GM12878 (cell line): ENCODE measurements around the gene PTPRF. TPM values are rescaled to one million over a fixed set of nuclear protein-coding genes. Genes with fewer than 3 reads are reported as not detected.

Experiments
- ASH2L ChIP-seq: fragments of 300-600, 200-600 bp; sonication (generic); IDR thresholded peaks from 2 replicates; pipeline ENCODE4 v1.6.1; 2017; ENCODE audit warnings: low read depth, mild to moderate bottlenecking, borderline replicate concordance
- CBFB ChIP-seq: IDR thresholded peaks from 2 replicates; pipeline ENCODE4 v1.6.1; 2016; ENCODE audit warnings: antibody characterized with exemption, low read depth
- FOXK2 ChIP-seq: fragments of 450-650 bp; IDR thresholded peaks from 2 replicates; pipeline ENCODE4 v1.6.1; 2017; ENCODE audit warnings: mild to moderate bottlenecking, moderate library complexity
- KLF5 ChIP-seq: fragments of 450-650 bp; IDR thresholded peaks from 2 replicates; pipeline ENCODE4 v1.6.1; 2014; ENCODE audit warnings: mild to moderate bottlenecking; ENCODE audit not compliant: partially characterized antibody
- MEF2A ChIP-seq: IDR thresholded peaks from 2 replicates; pipeline ENCODE4 v1.6.1; 2011; ENCODE audit warnings: low read depth, mild to moderate bottlenecking, low read length, moderate library complexity; ENCODE audit not compliant: insufficient read depth
- NFYB ChIP-seq: IDR thresholded peaks from 2 replicates; pipeline ENCODE4 v1.6.1; 2011; ENCODE audit warnings: low read depth, mild to moderate bottlenecking, low read length, improper control_type of control experiment, moderate library complexity; ENCODE audit not compliant: insufficient read depth
- NRF1 ChIP-seq: conservative IDR thresholded peaks from 2 replicates; pipeline ENCODE4 v1.6.1; 2011; ENCODE audit warnings: mild to moderate bottlenecking, low read depth, low read length, improper control_type of control experiment
- POLR2AphosphoS2 ChIP-seq: IDR thresholded peaks from 2 replicates; pipeline ENCODE4 v1.6.1; 2011; ENCODE audit warnings: low read depth, mild to moderate bottlenecking, low read length, improper control_type of control experiment, moderate library complexity
- POLR2AphosphoS5 ChIP-seq: IDR thresholded peaks from 2 replicates; pipeline ENCODE4 v1.6.1; 2011; ENCODE audit warnings: mild to moderate bottlenecking, low read length, inconsistent platforms
- YBX1 ChIP-seq: fragments of 450-650 bp; IDR thresholded peaks from 2 replicates; pipeline ENCODE4 v1.6.1; 2016; ENCODE audit warnings: antibody characterized with exemption
- ZNF217 ChIP-seq: fragments of 450-650 bp; IDR thresholded peaks from 2 replicates; pipeline ENCODE4 v1.6.1; 2017; ENCODE audit warnings: antibody characterized with exemption, mild to moderate bottlenecking
- polyA plus RNA-seq, 11 experiments: library from polyadenylated mRNA; depleted of rRNA in 4 of 11; unstranded in 6 of 11; stranded (reverse) in 5 of 11; fragments of >200 nt; fragmentation: Nextera tagmentation in 4 of 11; fragmentation: Illumina TruSeq in 1 of 11; extraction: Ambion mirVana in 4 of 11; extraction: Trizol in 1 of 11; gene quantifications; 1 replicate in 1 of 11; 2 replicates in 10 of 11; pipeline versions ENCODE4 v1.2.1 to v1.2.3, GENCODE V29; 2011 to 2016; ENCODE audit warnings: inconsistent platforms in 2 of 11, missing spikeins in 2 of 11, low read depth in 1 of 11
- total RNA-seq, 4 experiments: library from RNA; depleted of rRNA in 3 of 4; stranded (reverse); fragments of >200 nt in 3 of 4; fragmentation: Illumina TruSeq in 1 of 4; extraction: Trizol in 1 of 4; gene quantifications; 2 replicates each; pipeline versions ENCODE4 v1.2.1 to v1.2.3, GENCODE V29; 2013 to 2021
- TF ChIP-seq, protein P1 (sequence below): fragments of 150-350 bp; IDR thresholded peaks from 2 replicates; pipeline ENCODE4 v1.6.1; 2014; ENCODE audit warnings: mild to moderate bottlenecking, low read depth, low read length
- TF ChIP-seq, protein P2 (sequence below): fragments of 450-650 bp; IDR thresholded peaks from 2 replicates; pipeline ENCODE4 v1.6.1; 2017; ENCODE audit warnings: borderline replicate concordance

The PTPRF gene
- total and polyA plus RNA-seq, 10 of the 15 experiments (the other 5 are each of a cell fraction or from before 2014, with no cell fraction given): 0.04 to 2.6 (median 0.32) TPM

- TF ChIP-seq, protein P1, sequence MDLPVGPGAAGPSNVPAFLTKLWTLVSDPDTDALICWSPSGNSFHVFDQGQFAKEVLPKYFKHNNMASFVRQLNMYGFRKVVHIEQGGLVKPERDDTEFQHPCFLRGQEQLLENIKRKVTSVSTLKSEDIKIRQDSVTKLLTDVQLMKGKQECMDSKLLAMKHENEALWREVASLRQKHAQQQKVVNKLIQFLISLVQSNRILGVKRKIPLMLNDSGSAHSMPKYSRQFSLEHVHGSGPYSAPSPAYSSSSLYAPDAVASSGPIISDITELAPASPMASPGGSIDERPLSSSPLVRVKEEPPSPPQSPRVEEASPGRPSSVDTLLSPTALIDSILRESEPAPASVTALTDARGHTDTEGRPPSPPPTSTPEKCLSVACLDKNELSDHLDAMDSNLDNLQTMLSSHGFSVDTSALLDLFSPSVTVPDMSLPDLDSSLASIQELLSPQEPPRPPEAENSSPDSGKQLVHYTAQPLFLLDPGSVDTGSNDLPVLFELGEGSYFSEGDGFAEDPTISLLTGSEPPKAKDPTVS: no peak
- TF ChIP-seq, protein P2, sequence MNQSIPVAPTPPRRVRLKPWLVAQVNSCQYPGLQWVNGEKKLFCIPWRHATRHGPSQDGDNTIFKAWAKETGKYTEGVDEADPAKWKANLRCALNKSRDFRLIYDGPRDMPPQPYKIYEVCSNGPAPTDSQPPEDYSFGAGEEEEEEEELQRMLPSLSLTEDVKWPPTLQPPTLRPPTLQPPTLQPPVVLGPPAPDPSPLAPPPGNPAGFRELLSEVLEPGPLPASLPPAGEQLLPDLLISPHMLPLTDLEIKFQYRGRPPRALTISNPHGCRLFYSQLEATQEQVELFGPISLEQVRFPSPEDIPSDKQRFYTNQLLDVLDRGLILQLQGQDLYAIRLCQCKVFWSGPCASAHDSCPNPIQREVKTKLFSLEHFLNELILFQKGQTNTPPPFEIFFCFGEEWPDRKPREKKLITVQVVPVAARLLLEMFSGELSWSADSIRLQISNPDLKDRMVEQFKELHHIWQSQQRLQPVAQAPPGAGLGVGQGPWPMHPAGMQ: no peak
- TF ChIP-seq ASH2L (no peak), MEF2A (no peak), POLR2AphosphoS2 (no peak), CBFB (no peak), NFYB (no peak), FOXK2 (no peak), YBX1 (no peak), NRF1 (no peak), ZNF217 (no peak), POLR2AphosphoS5 (no peak), KLF5 (no peak)
Observed at GRCh38 chr1:43592051-43592665, 61.5 kb downstream of the PTPRF start (continued).
